DMS 273 (cell line): Measurements from ENCODE around the gene GAB2.

Source experiments
- DNase-seq: peaks from one replicate; lab custom pipeline; 2025; ENCODE audit not compliant: unreplicated experiment; lab: John Stamatoyannopoulos, UW

The GAB2 gene

DNA sequence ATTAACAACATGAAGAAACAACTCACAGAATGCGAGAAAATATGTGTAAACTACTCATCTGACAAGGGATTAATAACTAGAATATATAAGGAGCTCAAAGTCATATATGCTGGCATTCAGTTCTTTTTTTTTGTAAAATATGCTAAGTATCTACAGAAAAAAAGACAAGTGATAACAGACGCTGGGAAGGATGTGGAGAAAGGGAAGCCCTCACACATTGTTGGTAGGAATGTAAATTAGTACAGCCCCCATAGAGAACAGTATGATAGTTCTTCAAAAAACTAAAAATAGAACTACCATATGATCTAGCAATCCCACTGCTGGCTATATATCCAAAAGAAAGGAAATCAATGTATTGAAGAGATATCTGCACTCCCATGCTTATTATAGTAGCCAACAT lies 13.8 kb downstream of the GAB2 start:
- DNase-seq = no peak

DNA sequence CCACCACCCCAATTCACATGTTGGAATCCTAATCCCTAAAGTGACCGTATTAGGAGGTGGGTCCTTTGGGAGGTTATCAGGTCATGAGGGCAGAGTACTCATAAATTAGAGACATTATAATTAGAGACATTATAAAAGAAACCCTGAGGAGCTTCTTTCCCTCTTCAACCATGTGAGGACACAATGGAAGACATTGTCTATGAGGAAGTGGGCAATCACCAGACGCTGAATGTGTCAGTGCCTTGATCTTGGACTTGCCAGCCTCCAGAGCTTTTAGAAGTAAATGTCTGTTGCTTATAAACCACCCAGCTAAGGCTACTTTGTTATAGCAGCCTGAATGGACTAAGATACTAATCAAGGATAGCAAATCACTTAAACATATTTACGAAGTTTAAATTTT lies 14.8 kb downstream of the GAB2 start:
- DNase-seq = no peak

DNA sequence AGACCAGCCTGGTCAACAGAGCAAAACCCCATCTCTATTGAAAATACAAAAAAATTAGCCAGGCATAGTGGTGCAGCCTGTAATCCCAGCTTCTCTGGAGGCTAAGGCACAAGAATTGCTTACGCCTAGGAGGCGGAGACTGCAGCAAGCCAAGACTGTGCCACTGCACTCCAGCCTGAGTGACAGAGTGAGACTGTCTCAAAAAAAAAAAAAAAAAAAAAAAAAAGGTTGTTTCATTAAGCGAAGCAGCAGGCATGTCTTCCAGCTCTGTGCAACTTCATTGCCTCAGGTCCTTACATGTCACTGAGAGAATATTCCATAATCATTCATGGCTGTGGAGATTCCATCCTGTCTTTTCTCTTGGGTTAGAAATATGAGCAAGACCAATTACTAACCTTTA lies 16.9 kb downstream of the GAB2 start:
- no peak for DNase-seq

DNA sequence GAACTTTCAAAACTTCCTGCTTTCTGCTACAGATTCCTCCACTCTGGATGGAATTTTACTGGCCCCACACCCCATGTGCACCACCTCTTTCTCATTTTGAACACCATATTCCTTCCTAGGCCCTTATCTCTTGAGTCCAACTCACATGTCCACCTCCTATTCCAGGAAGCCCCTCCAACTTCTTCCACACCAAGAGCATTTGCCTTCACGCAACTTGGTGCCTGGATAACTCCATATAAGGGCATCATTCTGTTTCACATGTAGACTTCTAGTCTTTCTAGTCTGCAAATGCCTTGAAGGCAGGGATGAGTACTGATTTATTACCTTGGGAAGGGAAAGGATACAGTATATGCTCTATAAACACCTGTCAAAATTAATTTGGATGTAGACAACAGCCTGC lies 17.5 kb downstream of the GAB2 start:
- DNase-seq = no peak

DNA sequence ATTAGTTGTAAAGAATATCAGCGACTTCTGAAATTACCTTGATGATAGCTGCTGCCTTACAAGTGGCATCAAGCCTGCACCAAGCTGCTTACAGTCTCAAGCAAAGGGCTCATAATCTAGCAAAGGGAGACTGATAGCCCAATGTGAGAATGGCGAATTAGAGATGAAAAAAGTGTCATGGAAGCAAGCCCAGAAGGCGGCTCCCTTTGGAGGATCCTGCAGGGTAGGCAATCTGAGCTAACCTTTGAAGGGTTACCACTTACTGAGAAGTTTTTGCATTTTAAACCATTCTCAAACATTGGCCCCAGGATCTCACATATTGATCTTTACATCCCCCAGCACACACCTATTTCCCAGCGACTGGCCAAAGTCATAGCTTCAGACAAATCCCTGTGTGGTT lies 18.5 kb downstream of the GAB2 start:
- DNase-seq = no peak

DNA sequence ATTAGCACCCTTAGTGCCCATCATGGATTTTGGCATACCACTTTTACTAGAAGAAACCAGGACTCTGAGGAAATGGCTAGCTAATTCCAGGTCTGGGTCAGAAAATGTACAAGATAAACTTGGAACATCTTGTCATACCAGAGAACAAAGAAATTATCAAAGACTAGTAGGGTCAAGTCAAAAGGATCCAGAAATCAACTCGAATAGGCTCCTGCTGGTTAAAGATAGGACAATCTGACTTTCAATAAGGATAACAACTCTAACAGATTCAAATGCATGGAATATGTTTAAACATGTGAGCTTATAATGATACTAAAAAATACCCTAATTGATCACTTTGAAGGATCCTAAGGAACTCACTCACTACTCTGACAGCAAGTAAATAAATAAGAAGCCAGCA lies 18.9 kb downstream of the GAB2 start:
- DNase-seq = no peak

DNA sequence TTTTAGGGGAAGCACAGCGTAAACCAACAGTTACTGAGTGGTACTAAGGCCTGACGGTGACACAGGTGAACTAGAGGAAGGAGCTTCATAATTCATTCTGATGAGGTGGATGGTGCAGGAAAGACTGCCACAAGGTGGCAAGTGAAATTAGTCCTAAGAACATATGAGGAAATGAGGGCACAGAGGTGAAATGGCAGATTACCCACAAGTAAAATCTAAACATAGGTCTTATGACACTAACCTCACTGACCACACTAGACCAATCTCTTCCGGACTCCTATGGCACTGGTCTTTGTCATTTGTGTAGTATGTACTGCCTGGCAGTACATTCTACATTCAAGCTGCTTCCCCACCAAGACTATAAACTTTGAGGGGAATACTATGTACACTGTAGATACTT lies 20.2 kb downstream of the GAB2 start:
- DNase-seq = no peak

DNA sequence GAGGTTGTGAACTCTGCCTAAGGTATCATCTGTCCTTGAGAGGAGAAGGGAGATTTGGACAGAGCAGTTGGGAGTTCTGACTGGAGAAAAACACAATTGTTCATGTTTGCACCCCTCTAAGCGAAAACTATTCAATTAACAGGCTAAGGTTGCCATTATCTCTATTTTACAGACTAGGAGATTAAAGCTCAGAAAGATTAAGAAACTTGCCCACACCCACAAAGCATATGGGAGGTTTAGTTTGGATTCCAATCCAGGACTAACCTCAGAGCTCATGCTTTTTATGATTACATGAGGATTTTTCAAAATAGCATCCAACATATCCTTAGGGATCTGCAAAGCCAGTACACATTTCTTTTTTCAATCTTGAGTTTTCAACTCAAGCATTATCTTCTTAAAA lies 22.0 kb downstream of the GAB2 start:
- no peak for DNase-seq

DNA sequence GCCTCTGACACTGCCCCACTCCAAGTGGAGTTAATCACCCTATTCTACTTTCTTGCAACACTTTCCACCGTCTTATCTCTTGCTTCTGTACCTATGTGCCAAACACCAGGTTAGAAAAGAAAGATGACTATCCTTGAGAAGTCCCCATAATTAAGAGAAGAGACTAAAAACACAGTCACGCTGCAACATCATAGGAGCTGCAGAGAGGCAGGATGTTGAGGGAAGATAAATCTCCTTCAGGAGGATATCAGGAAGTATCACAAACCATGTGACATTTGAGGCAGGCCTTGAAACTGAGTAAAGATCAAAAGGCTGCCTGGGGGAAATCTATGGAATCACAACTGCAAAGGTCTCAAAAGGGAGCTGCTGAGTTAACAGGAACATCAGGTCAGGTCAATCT lies 24.8 kb downstream of the GAB2 start:
- no peak for DNase-seq

DNA sequence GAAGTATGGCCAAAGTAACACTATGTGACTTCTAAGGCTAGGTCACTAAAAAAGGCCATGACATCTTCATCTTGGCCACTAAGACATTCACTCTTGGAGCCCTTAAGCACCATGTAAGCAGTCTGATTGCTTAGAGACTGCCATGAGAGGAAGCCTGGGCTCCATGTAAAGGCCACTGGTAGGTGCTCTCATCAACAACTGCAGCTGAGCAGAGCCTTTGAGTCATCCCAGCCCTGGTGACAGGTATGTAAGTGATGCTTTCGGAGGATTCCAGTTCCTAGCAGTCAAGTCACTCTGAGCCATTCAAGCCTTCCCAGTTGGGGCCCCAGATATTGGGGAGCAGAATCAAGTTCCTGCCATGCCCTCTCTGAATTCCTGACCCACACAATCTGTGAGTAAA lies 26.2 kb downstream of the GAB2 start:
- DNase-seq = no peak

DNA sequence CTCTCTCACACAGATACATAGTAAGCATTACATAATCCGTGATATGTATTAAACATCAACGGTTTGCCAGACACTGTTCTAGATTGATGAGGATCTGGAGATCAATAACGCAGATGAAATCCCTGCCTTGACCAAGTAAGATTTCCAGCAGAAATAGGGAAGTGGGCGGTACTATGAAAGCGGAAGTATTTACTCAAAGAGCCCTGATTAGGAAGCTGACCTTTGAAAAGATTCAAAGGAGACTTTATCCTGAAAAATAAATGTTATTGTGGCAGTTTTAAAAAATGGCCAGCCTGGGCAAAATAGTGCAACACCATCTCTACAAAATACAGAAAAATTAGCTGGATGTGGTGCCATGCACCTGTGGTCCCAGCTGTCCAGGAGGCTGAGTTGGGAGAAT lies 26.8 kb downstream of the GAB2 start:
- no peak for DNase-seq

DNA sequence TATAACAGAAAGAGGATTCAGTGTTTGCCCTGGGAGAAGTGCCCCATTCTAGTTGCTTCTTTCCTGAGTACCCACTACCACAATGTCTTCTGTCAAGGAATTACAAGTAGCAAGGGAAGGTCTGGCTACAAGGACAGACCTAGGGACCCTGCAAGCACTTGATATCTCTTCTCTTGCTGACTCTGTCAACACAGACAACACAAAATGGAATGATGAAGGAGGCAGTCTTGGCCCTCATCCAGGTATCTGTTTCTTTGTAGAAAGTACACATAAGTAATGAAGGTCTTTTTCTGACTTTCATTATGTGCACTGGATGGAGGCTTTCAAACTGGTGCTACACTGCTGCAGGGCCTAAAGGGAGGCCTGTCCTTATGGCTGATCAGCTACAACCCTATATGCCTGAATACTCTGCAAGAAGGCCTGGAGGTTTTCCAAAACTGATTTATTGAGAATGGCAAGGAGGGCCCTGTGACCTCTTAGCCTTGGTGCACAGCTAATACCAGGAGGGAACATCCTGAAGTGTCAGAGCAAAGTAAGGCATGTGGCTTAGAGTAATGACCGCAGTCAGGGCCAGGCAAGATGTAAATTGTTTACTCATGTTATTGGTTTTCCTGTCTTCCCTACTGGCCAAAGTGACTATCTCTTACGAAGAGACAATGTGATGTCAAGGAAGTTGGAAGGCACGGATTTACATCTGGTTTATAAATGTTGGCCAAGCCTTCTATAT lies 31.2 kb downstream of the GAB2 start:
- DNase-seq = no peak

DNA sequence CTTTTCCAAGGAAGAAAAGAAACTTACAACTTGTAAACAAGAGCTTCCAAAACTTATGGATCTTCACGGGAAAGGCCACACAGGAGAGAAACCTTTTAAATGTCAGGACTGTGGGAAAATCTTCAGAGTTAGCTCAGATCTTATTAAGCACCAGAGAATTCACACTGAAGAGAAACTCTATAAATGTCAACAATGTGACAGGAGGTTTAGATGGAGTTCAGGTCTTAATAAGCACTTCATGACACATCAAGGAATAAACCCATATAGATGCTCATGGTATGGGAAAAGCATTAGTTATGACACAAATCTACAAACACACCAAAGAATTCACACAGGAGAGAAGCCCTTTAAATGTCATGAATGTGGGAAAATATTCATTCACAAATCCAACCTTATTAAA lies 32.4 kb downstream of the GAB2 start:
- DNase-seq = no peak

DNA sequence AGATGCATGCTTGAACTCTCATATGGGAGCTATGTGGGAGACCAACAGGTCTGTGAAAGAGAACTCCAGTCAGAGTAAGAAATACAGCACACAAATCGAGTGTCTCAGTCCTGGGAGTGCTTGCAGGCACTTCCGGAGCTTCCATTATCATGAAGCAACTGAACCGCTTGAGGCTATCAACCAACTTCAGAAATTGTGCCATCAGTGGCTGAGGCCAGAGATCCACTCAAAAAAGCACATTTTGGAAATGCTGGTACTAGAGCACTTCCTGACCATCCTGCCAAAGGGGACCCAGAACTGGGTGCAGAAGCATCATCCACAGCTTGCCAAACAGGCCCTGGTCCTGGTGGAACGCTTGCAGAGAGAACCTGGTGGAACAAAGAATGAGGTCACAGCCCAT lies 33.4 kb downstream of the GAB2 start:
- DNase-seq = no peak

DNA sequence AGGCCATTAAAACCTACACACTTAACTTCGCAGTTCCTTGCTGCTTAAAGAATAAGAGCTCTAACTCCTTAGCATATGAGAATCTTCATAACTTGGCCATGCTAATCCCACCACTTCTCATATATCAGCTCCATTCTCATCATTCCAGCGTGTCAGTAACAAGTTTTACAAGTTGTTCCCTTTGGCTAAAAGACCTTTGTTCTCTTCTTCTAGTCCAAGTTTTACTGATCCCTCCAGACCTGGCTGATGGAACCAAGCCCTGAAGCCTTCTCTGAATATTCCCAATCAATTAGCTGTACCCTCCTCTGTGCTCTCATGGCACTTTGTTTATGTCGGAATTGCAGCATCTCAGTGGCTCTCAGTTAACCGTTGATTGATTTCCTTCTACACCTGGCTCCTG lies 35.8 kb downstream of the GAB2 start:
- no peak for DNase-seq

DNA sequence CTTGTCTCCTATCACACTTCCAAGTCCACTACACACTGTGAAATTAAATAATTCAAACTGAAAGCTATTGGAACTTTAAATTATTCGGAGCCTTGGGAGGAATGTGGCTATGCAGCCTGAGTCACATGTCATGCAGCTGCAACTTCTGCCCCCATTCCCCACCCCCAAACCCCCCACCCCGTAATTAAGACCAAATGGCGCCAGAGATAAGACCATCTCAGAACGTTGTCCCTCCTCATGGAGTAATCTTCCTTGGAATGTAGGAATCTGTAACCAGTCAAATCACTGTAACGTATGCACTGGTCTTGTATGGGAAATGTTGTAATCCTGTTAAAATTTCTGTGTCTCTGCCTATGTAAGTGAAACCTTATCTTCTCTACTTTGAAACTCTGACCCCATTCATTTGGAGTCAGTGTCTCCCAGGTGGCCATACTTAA lies 37.0 kb downstream of the GAB2 start:
- DNase-seq = no peak

DNA sequence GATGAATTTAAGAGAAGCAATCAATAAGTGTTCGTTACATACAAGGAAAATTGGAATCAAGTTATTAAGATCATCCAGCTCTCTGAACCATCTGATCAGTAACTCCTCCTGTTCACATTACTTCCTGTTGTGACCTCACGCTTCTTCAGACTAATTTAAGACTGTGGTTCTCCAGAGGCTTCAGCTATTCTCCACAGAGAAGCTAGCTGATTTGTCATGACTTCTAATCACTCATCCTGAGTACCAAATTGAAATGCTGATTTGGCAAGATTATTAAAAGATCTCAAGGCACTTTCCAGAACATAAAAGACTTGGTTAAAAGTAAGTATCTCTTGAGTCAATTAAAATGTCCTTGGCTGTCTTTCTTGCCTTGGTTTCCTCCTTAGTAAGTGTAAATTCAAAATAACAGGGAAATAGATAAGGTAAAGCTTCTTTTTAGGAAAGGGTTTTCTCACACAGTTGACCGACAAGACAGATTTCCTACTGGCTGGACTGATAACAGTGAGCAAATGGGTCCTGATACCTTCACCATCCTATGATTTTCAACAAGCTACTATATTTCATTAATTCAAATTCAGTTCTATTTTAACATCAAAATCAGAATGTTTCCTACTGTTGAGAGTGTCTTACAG lies 38.5 kb downstream of the GAB2 start:
- no peak for DNase-seq

DNA sequence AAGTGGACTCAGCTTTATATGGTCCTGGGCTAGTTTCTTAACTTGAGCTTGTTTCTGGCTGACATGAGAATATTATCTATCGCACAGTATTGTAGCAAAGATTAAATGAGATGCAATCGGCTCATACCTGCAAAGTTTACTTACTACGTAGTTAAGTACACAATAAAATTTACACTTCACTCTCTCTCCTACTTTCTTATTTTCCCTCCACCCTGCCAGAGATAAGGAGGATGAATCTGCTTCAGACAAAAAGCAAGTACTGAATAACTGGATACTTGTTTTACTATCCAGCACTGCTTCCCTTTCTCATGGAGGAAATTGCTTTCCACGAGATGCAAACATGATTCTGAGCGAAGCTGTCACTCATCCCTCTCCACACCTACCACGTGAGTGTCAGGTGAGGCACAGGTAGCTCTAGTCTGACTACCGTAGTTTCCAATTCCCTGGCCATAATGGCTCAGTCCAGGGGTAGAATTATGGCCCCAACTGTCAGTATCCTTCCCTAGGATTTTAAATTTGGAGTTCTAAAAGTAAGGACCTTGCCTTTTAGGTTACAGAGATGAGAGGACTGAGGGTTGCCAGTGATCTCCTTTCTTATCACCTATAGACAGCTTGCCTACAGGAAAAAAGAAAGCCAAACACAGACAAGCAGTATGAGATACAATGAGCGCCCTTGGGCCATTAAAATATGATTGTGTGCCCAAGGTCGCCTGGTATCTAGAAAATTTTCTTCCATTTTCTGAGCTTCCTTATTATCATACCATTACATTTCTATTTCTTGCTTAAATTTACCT lies 39.8 kb downstream of the GAB2 start:
- DNase-seq = no peak

DNA sequence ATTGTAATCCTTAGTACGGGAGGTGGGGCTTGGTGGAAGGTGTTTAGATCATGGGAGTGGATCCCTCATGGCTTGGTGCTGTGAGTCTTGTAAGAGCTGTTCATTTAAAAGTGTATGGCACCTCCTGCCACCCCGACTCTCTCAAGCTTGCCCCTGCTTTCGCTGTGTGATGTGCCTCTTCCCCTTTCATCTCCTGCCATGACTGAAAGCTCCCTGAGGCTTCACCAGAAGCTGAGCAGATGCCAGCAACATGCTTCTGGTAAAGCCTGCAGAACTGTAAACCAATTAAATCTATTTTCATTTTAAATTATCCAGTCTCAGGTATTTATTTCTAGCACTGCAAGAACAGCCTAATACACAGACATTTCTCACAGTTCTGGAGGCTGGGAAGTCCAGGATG lies 40.8 kb downstream of the GAB2 start:
- DNase-seq = no peak

DNA sequence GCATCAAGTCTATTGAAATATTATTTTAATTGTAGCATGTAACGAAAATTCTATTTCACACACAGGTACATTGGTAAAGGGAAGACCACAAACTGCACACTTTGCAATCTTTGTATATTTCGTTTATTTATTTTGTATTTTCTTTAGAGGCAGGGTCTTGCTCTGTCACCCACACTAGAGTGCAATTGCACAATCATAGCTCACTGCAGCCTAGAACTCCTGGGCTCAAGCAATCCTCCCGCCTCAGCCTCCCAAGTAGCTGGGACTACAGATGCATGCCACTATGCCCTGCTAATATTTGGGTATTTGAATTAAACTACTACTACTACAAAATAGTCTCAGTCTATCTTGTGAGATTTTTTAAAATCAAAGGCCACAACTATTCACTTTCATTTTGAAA lies 42.7 kb downstream of the GAB2 start:
- no peak for DNase-seq

DNA sequence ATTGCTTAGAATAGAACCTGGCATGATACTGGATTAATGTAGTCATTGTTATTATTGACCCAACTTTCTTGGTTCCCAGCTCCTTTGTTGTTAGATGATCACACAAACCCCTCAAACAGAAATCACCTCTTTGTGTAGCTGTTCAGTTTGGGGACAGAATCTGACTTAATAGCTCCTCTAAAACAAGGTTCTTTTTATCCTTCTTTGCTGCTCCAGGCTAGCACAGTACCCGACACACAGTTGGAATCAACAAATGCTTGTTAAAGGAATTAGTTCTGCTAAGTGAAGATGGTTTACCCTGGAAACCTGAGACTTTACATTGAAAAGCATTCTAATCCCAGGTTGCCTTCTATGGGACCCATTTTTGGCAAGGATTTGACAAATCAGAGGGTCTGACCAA lies 43.9 kb downstream of the GAB2 start:
- no peak for DNase-seq

DNA sequence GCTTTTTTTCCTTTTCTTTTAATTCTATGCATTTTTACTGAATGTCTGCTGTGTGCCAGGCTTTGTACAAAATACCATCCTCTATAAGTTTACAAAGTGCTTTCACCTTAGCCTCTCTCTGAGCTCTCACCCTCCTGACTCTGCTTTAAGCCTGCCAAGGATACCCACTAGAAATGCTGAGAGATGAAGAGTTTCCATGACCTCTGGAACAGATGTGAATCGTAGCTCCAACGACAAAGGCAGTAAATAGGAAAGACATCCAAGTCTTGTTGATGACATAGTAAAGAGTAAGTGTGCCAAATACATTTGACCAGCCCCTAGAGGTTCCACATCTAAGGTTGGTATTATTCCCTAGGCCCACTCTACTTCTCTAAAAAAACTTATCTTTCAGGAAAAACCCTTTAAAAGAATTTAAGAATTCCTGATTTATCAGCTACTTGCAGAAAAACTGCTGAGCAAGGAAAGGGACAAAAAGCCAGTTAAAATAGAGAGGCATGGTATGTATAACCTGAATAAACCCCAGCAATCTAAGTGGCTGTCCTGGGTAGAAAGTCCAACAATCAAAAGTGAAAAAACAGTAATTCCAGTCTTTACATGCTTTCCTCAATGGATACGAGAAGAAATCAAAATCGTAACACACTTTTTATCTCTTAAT lies 45.4 kb downstream of the GAB2 start:
- DNase-seq = no peak
